Small intestine (tissue), 16 donors: Measurements from ENCODE around the gene NXPH3. TPM values are rescaled to one million over a fixed set of nuclear protein-coding genes. Genes with fewer than 3 reads are reported as not detected.

Experiments used
- DNase-seq, 2 donors: peaks; one replicate each; pipeline versions ENCODE4 v3.0.0 to v3.0.0-alpha.2; 2013
- FAIRE-seq: peaks from 2 replicates; lab custom pipeline; 2012; peaks lifted over from hg19 to GRCh38; lab: Jason Lieb, UNC
- H3K27ac ChIP-seq, 3 donors: one replicate each; pipeline ENCODE4 v1.5.1; 2013; ENCODE audit warnings: low read length in 2 of 3, mild to moderate bottlenecking in 2 of 3, control low read depth in 1 of 3, inconsistent platforms in 1 of 3, low read depth in 1 of 3, moderate library complexity in 1 of 3
- H3K27me3 ChIP-seq, 3 donors: one replicate each; pipeline ENCODE4 v1.6.1; 2013; ENCODE audit warnings: low read length in 3 of 3, inconsistent platforms in 1 of 3; ENCODE audit not compliant: control insufficient read depth in 3 of 3, insufficient read depth in 3 of 3
- H3K36me3 ChIP-seq, 3 donors: one replicate each; pipeline ENCODE4 v1.6.1; 2013; ENCODE audit warnings: low read length in 3 of 3, inconsistent platforms in 1 of 3, low read depth in 1 of 3, mild to moderate bottlenecking in 1 of 3, moderate library complexity in 1 of 3; ENCODE audit not compliant: control insufficient read depth in 3 of 3, insufficient read depth in 2 of 3
- H3K4me1 ChIP-seq, 3 donors: one replicate each; pipeline ENCODE4 v1.6.1; 2013; ENCODE audit warnings: low read length in 2 of 3, inconsistent platforms in 1 of 3, low read depth in 1 of 3, mild to moderate bottlenecking in 1 of 3, moderate library complexity in 1 of 3; ENCODE audit not compliant: control insufficient read depth in 3 of 3, insufficient read depth in 2 of 3
- H3K4me3 ChIP-seq, 3 donors: one replicate each; pipeline ENCODE4 v1.5.1; 2013; ENCODE audit warnings: low read length in 3 of 3, control low read depth in 1 of 3, inconsistent platforms in 1 of 3, low read depth in 1 of 3, mild to moderate bottlenecking in 1 of 3, moderate library complexity in 1 of 3
- H3K9me3 ChIP-seq, 2 donors: one replicate each; pipeline ENCODE4 v1.6.1; 2013; ENCODE audit warnings: low read depth in 1 of 2, low read length in 1 of 2; ENCODE audit not compliant: control insufficient read depth in 2 of 2, insufficient read depth in 1 of 2
- WGBS, 3 donors: extraction: QIAGEN DNeasy Blood & Tissue Kit; methylation state at CpG; one replicate each; pipeline ENCODE4 v1.1.7; 2013; 5-methylcytosine and 5-hydroxymethylcytosine counted together
- long read RNA-seq, 10 donors: transcript quantifications; one replicate each; lab custom pipeline, GENCODE V29; 2026
- polyA plus RNA-seq, 4 donors: library from polyadenylated mRNA; stranded (reverse) in 3 of 4; unstranded in 1 of 4; fragments of 200-250 nt in 3 of 4; fragments of 120-200 nt in 1 of 4; gene quantifications; one replicate each; pipeline versions ENCODE4 v1.2.1 to v1.2.3, GENCODE V29; 2013
- donor health status: healthy with polysubstance abuse.
- donor health status: control.
- donor health status: control.
- donor health status: Bipolar disorder and iron deficiency.
- donor health status: healthy.

The NXPH3 gene
- polyA plus RNA-seq = 1 to 10 TPM in 1 of 4 donors, under 1 TPM in 1, not detected in 2; 0.31 to 2.3 TPM
- long read RNA-seq, donor 1 = 0 reads
- long read RNA-seq, donor 2 = 0 reads
- long read RNA-seq, donor 3, full-length matches to known transcripts = 1 of 1 reads
- long read RNA-seq, donor 3, partial matches to known transcripts = 0 of 1 reads
- long read RNA-seq, donor 3, other reads (novel, unspliced or antisense) = 0 of 1 reads
- long read RNA-seq, donor 4 = 0 reads
- long read RNA-seq, donor 5 = 0 reads
- long read RNA-seq, donor 6, full-length matches to known transcripts = 1 of 1 reads
- long read RNA-seq, donor 6, partial matches to known transcripts = 0 of 1 reads
- long read RNA-seq, donor 6, other reads (novel, unspliced or antisense) = 0 of 1 reads
- long read RNA-seq, donor 7, full-length matches to known transcripts = 8 of 8 reads
- long read RNA-seq, donor 7, partial matches to known transcripts = 0 of 8 reads
- long read RNA-seq, donor 7, other reads (novel, unspliced or antisense) = 0 of 8 reads
- long read RNA-seq, donor 8, full-length matches to known transcripts = 1 of 1 reads
- long read RNA-seq, donor 8, partial matches to known transcripts = 0 of 1 reads
- long read RNA-seq, donor 8, other reads (novel, unspliced or antisense) = 0 of 1 reads
- long read RNA-seq, donor 9 = 0 reads
- long read RNA-seq, donor 10, full-length matches to known transcripts = 2 of 2 reads
- long read RNA-seq, donor 10, partial matches to known transcripts = 0 of 2 reads
- long read RNA-seq, donor 10, other reads (novel, unspliced or antisense) = 0 of 2 reads

- DNase-seq (peak; percentile 51 to 74), FAIRE-seq (no peak)
- Histone ChIP-seq H3K9me3 (no peaks in the 10 kb centered on the region), H3K4me3 (peak within 1 kb of the TSS; percentile 24 to 53 (median 50)), H3K4me1 (peaks cover 3 to 10% (median 4%) of the 10 kb centered on the region in 3 donors), H3K27me3 (peaks cover 5 to 73% (median 13%) of the 10 kb centered on the region in 3 donors), H3K36me3 (no peaks in the 10 kb centered on the region), H3K27ac (no peak within 1 kb of the TSS)
- WGBS, 3 donors = 0 to 2% (median 1%) methylated on average over 3 to 55 of the region's 55 CpGs
Measured at GRCh38 chr17:49575679-49576087, at the start of gene NXPH3. NXPH3 (plus strand) TSS chr17:49575871; CDS start chr17:49576220, 349 bp downstream.

GRCh38 chr17:49527927-49528651 lies 47.6 kb upstream of the NXPH3 start:
- 48 to 61% (median 51%) methylated on average over 11 of the region's 11 CpGs for WGBS, 3 donors
- DNase-seq (no peak), FAIRE-seq (no peak)
- Histone ChIP-seq H3K4me3 (no peak overlapping the region), H3K36me3 (no peaks in the 10 kb centered on the region), H3K27me3 (peaks cover 0 to 14% (median 0%) of the 10 kb centered on the region in 3 donors), H3K27ac (no peak overlapping the region), H3K9me3 (no peaks in the 10 kb centered on the region), H3K4me1 (no peaks in the 10 kb centered on the region)

- Histone ChIP-seq H3K4me3 (no peak overlapping the region), H3K27me3 (peaks cover 0 to 19% (median 5%) of the 10 kb centered on the region in 3 donors), H3K9me3 (no peaks in the 10 kb centered on the region), H3K4me1 (no peaks in the 10 kb centered on the region), H3K36me3 (no peaks in the 10 kb centered on the region), H3K27ac (no peak overlapping the region)
- 76 to 94% (median 89%) methylated on average over 3 of the region's 3 CpGs for WGBS, 3 donors
- DNase-seq (no peak), FAIRE-seq (no peak)
Measured at GRCh38 chr17:49528966-49529365, 46.7 kb upstream of the NXPH3 start.

GRCh38 chr17:49530118-49530517 lies 45.6 kb upstream of the NXPH3 start:
- FAIRE-seq (no peak), DNase-seq (no peak)
- peaks cover 0 to 19% (median 5%) of the 10 kb centered on the region in 3 donors for H3K27me3 ChIP-seq
- H3K4me1 ChIP-seq = no peaks in the 10 kb centered on the region
- H3K4me3 ChIP-seq = no peak overlapping the region
- H3K36me3 ChIP-seq = no peaks in the 10 kb centered on the region
- H3K27ac ChIP-seq = no peak overlapping the region
- WGBS, 3 donors = 90 to 100% (median 91%) methylated on average over 1 of the region's 1 CpG
- no peaks in the 10 kb centered on the region for H3K9me3 ChIP-seq

- no peak for DNase-seq
- Histone ChIP-seq H3K27me3 (peaks cover 0 to 13% (median 0%) of the 10 kb centered on the region in 3 donors), H3K27ac (no peak overlapping the region), H3K36me3 (no peaks in the 10 kb centered on the region), H3K4me1 (no peaks in the 10 kb centered on the region), H3K9me3 (no peaks in the 10 kb centered on the region), H3K4me3 (no peak overlapping the region)
- FAIRE-seq = no peak
- WGBS, 3 donors = 68 to 87% (median 83%) methylated on average over 3 of the region's 3 CpGs
Measured at GRCh38 chr17:49543860-49544259, 31.8 kb upstream of the NXPH3 start.

GRCh38 chr17:49545007-49545660 lies 30.5 kb upstream of the NXPH3 start:
- 67 to 77% (median 68%) methylated on average over 8 of the region's 8 CpGs for WGBS, 3 donors
- Histone ChIP-seq H3K4me3 (no peak overlapping the region), H3K36me3 (no peaks in the 10 kb centered on the region), H3K27ac (no peak overlapping the region), H3K27me3 (peaks cover 0 to 15% (median 0%) of the 10 kb centered on the region in 3 donors), H3K4me1 (no peaks in the 10 kb centered on the region), H3K9me3 (no peaks in the 10 kb centered on the region)
- no peak for FAIRE-seq
- no peak for DNase-seq

GRCh38 chr17:49545806-49546545 lies 29.7 kb upstream of the NXPH3 start:
- Histone ChIP-seq H3K27me3 (peaks cover 0 to 15% (median 0%) of the 10 kb centered on the region in 3 donors), H3K9me3 (no peaks in the 10 kb centered on the region), H3K4me1 (no peaks in the 10 kb centered on the region), H3K4me3 (no peak overlapping the region), H3K27ac (no peak overlapping the region), H3K36me3 (no peaks in the 10 kb centered on the region)
- FAIRE-seq (no peak), DNase-seq (no peak)
- 76 to 79% (median 79%) methylated on average over 15 of the region's 15 CpGs for WGBS, 3 donors
